ENCODE measurements around the gene NCOA4.
"Not testable (repeated sequence)": the region's sequence is repeated elsewhere in the genome, so short reads cannot be mapped to it uniquely, and the experiment has no call there.

The NCOA4 gene

DNA sequence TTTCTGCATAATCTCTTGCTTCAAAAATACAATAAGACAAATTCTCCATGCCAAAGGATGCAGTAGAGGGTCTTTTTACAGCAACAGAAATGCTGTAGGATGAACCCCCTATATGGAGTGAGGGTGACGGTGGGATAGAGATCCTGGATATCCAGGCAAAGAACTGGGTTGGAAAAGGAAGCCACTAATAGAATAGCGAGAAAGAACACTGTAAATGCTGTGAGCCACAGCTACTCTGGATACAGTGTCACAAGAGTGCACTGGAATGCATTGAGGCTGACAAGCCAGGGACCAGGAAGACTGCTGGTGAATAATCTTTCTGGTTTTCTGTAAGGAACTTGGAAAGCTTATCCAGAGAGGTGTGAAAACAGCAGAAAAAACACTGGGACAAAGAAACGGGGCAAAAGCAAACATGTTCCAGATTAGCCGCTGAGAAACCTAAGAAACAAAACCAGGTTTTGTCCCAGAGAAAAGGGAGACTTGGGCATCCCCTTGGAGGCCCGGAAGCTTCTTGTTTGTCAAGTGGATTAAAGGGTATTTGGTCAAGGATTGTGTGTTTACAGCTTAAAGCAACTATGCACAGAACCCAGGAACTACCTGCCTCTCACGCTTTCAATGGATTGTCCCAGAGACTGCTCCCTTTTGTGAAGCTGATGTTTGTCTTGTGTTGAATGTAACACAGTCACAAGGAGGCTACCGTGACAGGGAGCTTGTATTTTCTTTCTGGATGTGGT, 21.8 kb upstream of the NCOA4 start:
- no peak for DNase-seq

DNA sequence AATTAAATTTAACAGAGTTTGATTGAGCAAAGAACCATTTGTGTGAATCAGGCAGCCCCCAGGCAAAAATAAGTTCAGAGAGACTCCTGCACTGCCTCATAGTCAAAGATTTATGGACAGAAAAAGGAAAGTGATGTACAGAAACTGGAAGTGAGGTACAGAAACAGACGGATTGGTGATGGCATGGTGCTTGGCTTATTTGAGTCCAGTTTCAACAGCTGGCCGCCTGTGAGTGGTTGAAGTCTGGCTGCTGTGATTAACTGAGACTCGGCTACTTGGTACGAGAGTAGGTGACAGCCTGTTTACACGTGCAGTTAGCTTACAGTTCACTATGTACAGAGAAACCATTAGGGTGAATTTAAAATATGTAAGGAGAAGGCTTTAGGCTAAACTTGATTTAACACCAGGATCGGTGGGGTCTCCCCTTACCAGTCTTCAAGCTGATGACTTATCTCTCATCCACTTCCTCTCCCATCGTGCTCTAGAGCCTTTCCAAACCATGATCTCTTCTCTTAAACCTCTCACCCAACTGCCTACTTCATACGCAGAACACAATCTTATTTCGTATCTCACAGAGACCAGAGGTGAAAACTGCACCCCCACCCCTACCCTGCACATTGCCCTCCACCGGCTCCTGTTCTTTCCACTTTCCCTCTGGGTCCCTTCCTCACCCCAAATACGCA, 20.7 kb upstream of the NCOA4 start:
- DNase-seq, result no peak

GRCh38 chr10:46049497-46049831, 19.0 kb upstream of the NCOA4 start:
- not testable (repeated sequence) for DNase-seq

GRCh38 chr10:46048152-46048551, 17.7 kb upstream of the NCOA4 start:
- no peak for DNase-seq

DNA sequence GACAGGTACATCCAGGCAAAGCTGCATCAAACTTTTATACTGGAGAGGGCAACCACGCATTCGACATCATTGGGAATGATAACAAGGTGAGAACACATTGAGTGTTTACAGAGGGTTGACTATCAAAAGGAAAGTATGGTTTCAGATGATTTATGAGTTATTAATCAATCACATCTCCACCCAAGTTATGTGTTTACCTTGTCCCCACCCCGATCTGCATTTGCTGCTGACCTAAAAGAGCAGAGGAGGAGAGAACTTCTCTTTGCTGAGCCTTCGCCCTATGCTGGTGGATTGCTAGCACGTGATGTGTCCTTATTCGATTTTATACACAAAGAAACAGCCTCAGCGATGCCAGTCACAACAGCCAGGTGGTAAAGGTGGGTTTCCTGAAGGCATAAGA, 15.8 kb upstream of the NCOA4 start, which contains the start of gene MSMB:
TSS of gene MSMB (minus strand) at position 9 of the 400 bp plus-strand sequence. CDS start 32 bp downstream, outside the sequence.
- no peak for DNase-seq

- no peak for DNase-seq
These were observed 12.1 kb upstream of the NCOA4 start for GRCh38 chr10:46042527-46042926.

DNA sequence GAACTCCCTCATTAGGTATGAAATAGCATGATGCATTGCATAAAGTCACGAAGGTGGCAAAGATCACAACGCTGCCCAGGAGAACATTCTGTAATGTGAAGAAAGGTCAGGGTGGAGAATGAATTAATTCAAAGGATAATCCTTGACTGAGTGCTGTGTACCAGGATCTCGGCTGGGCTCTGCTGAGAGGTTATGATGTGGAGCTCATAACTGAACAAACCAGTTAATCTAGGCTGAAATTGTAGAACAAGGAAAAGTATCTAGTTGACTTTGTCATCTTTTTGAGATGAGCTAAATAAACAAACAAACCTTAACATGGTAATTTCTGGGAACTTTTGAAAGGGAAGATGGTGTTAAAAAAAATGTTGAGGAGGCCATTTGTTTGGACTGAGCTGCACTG, 9.6 kb upstream of the NCOA4 start:
- DNase-seq, result no peak

DNA sequence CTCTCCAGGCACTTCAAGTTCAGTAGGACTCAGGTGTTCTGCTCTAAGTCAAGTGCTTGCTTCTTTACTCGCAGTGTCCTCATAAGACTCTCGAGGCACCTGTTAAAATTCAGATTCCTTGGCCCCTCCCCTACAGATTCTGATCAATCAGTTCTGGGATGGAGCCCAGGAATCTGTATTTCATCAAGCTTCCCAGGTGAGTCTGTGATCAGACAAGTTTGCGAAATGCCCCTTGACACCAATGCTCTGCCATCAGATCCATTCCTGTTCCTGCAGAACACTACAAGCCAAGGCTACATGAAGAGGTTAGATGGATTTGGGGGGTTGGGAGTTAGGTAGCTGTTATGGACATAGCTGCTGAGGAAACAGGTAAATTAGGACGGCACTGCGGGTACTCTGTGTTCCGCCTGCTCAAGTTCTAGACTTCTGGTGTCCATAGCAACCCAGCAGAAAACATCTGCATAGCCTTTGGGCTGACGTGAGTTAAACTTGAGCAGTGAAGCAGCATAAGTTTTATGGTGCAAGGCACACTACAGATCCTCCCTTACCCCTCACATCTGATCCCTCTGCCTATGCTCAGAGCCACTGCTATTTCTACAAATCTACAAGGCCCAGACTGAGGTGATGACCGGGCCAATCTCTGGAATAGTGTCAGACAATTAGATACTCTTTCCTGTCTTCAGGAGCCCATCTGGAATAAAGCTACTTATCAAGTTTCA, 6.8 kb upstream of the NCOA4 start:
- no peak for DNase-seq

DNA sequence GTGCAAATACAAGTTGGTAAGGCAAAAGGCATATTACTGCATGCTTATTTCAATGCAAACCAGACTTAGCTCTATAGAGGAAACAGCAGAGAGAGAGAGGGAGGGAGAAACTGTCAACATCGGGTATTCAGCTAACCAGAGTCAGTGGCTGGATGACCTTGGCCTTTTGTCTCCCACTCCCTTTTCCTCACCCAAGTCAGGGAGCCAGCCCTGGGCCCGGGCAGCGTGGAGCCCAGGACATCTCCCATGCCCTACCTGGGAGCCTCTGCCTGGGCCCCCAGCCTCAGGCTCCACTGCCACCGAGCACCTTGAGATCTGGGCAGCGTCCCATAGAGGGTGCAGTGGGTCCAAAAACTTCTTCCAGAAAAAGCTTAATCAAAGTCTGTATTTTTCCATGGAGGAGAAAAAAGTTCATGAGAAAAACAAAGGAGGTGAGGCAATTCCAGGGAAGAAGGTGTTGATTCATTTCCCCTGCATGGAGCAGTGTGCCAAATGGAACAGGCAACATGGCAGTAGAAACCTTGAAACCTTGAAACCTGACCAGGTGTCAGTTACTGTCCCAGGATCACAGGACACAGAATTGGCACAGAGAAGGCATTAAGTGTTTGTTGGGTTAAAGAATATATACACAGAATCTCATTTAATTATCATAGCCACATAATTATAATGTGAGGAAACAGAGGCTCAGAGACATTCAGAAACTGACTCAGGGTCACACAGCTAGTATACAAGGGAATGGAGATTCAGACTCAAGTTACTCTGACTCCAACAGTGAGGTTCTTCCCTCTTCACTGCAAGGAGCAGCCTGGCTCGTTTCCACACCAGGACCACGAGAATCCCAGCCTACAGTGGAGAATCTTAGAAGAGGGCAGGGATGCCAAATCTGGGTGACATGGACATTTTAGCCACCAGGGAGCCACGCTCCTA, 5.8 kb upstream of the NCOA4 start:
- DNase-seq, result no peak

DNA sequence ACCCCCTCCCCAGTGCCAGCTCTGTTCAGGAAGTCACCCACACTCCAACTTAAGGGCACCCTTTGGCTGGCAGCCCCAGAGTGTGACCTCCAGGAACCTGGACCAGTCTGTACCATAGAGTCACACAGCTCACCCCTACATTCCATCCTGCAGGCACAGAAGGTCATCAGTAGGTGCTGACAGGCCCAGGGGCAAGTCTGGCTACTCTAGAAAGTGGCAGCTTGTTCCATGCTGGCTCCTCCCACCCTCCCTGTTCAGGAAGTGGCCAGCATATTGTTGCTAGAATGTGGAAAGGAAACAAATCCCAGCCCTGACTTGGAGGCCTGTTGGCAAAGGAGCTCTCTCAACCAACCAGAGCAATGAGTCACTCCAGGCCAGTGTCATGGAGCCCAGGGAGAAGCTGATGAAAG, 3.2 kb upstream of the NCOA4 start:
- DNase-seq, result no peak

GRCh38 chr10:46031648-46032532, 1.5 kb upstream of the NCOA4 start:
- DNase-seq, result no peak

DNA sequence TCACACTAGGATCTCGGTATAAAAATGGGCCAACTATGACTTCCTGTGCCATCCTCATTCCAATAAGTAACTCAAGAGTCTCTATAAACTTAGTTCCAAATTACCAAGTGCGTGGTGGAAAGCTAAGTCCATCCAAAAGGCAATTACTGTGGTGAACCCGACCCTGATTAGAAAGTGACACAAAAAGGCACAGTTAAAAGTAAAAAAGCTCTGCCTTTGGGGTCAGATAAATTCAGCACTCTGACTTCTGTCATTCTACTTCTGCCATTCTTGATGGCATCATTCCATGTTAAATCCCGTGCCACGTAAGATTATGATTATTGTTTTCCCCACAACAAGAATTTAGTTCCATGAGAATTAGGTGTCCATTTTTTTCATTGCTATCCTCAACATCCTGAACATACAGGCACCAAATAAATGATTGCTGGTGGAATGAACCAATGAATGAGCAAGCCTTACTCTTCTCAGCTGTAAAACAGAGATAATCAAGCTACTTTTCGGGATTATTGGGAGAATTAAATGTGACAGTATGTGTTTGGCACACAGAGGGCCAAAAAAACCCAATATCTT, 877 bp downstream of the NCOA4 start:
- no peak for DNase-seq

- DNase-seq, result no peak
These were observed 1.6 kb downstream of the NCOA4 start for GRCh38 chr10:46028584-46029460.

DNA sequence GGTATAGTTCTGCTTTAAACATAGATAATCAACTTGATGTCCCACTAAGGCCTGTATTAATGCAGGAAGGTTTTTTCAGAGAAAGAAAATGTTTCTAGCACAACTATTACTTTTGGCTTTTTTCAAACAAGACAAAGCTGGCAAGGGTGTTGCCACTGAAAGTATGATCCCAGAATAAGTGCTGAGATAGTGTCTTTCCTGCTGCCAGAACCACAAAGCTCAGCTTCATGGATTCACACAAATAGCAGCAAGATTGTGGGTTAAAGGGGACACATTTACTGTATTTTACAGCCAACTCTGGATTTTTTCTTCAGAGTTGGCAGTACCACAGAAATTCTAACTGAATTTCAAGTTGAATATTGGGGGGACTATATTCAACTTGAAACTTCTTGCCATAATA, 4.3 kb downstream of the NCOA4 start:
- DNase-seq, result no peak

GRCh38 chr10:46025406-46025805, 5.0 kb downstream of the NCOA4 start:
- DNase-seq, result no peak

DNA sequence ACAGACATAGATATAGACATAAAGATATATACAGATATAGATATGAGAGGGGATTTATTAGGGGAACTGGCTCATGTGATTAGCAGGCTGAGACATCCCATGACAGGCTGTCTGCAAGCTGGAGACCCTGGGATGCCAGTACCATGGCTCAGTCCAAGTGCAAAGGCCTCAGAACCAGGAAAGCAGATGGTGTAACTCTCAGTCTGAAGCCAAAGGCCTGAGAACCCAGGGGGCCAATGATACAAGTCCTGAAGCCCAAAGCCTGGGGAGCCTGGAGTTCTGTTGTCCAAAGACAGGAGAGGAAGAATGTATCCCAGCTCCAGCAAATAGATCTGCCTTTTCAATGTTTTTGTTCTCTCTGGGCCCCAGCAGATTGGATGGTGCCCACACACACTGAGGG, 5.5 kb downstream of the NCOA4 start:
- no peak for DNase-seq

GRCh38 chr10:46022978-46023702, 7.3 kb downstream of the NCOA4 start:
- DNase-seq, result peak; percentile 68

GRCh38 chr10:46020344-46020657, 10.1 kb downstream of the NCOA4 start:
- DNase-seq, result no peak

GRCh38 chr10:46019569-46020343, 10.7 kb downstream of the NCOA4 start:
- no peak for DNase-seq

Data from stimulated activated CD4-positive, alpha-beta T cell treated with anti-CD3 and anti-CD28 coated beads, Interleukin-12 subunit alpha, Interleukin-12 subunit beta, amount 100 ng/mL, for 4 hours (primary cell).